H9 (cell line): Measurements from ENCODE around the gene DAPL1. TPM values are rescaled to one million over a fixed set of nuclear protein-coding genes. Genes with fewer than 3 reads are reported as not detected.

Experiments
- DNase-seq: peaks from one replicate; pipeline ENCODE4 v3.0.0-alpha.2; 2017
- H2AFZ ChIP-seq: one replicate; pipeline ENCODE4 v1.6.1; 2013; ENCODE audit warnings: mild to moderate bottlenecking, low read length, control low read depth, moderate library complexity
- H2AK5ac ChIP-seq: 2 replicates; pipeline ENCODE4 v1.6.1; 2013; ENCODE audit warnings: low read length, control low read depth, mixed read lengths; ENCODE audit not compliant: insufficient read length
- H2BK120ac ChIP-seq: one replicate; pipeline ENCODE4 v1.6.1; 2013; ENCODE audit warnings: low read depth, mild to moderate bottlenecking, low read length, control low read depth, inconsistent platforms; ENCODE audit not compliant: poor library complexity, severe bottlenecking
- H2BK12ac ChIP-seq: 2 replicates; pipeline ENCODE4 v1.6.1; 2013; ENCODE audit warnings: low read length, control low read depth, mixed read lengths, low read depth; ENCODE audit not compliant: insufficient read length
- H2BK15ac ChIP-seq: 2 replicates; pipeline ENCODE4 v1.6.1; 2013; ENCODE audit warnings: low read depth, low read length, control low read depth
- H2BK20ac ChIP-seq: one replicate; pipeline ENCODE4 v1.6.1; 2013; ENCODE audit warnings: low read depth, mild to moderate bottlenecking, low read length, control low read depth, inconsistent platforms; ENCODE audit not compliant: poor library complexity, severe bottlenecking
- H2BK5ac ChIP-seq: 2 replicates; pipeline ENCODE4 v1.6.1; 2013; ENCODE audit warnings: low read length, control low read depth, mixed read lengths; ENCODE audit not compliant: insufficient read length
- H3K14ac ChIP-seq: 2 replicates; pipeline ENCODE4 v1.6.1; 2013; ENCODE audit warnings: low read length, control low read depth; ENCODE audit not compliant: insufficient read depth
- H3K18ac ChIP-seq: 2 replicates; pipeline ENCODE4 v1.6.1; 2013; ENCODE audit warnings: low read depth, mild to moderate bottlenecking, mixed read lengths, low read length, control low read depth; ENCODE audit not compliant: insufficient read length
- H3K23ac ChIP-seq: 2 replicates; pipeline ENCODE4 v1.6.1; 2013; ENCODE audit warnings: low read length, control low read depth, mixed read lengths, low read depth; ENCODE audit not compliant: insufficient read length
- H3K23me2 ChIP-seq: 2 replicates; pipeline ENCODE4 v1.6.1; 2013; ENCODE audit warnings: low read depth, mild to moderate bottlenecking, mixed read lengths, low read length, control low read depth; ENCODE audit not compliant: insufficient read length, poor library complexity, severe bottlenecking
- H3K27ac ChIP-seq: 2 replicates; pipeline ENCODE4 v1.5.1; 2013; ENCODE audit warnings: low read length, control low read depth, mixed read lengths, low read depth; ENCODE audit not compliant: insufficient read length
- H3K27me3 ChIP-seq: 2 replicates; pipeline ENCODE4 v1.6.1; 2013; ENCODE audit warnings: low read length, control low read depth, inconsistent platforms; ENCODE audit not compliant: insufficient read depth
- H3K4ac ChIP-seq: 2 replicates; pipeline ENCODE4 v1.6.1; 2013; ENCODE audit warnings: low read depth, mild to moderate bottlenecking, control low read depth, inconsistent platforms, low read length, moderate library complexity
- H3K4me1 ChIP-seq: 2 replicates; pipeline ENCODE4 v1.6.1; 2013; ENCODE audit warnings: low read length, control low read depth, inconsistent platforms; ENCODE audit not compliant: insufficient read depth
- H3K4me2 ChIP-seq: 2 replicates; pipeline ENCODE4 v1.6.1; 2013; ENCODE audit warnings: low read length, control low read depth, mixed read lengths; ENCODE audit not compliant: insufficient read length, insufficient read depth
- H3K56ac ChIP-seq: 2 replicates; pipeline ENCODE4 v1.6.1; 2013; ENCODE audit warnings: low read depth, mild to moderate bottlenecking, mixed read lengths, low read length, control low read depth; ENCODE audit not compliant: insufficient read length
- H3K79me1 ChIP-seq: 2 replicates; pipeline ENCODE4 v1.6.1; 2013; ENCODE audit warnings: low read depth, mild to moderate bottlenecking, moderate library complexity, low read length, control low read depth, inconsistent platforms; ENCODE audit not compliant: insufficient read depth, poor library complexity, severe bottlenecking
- H3K79me2 ChIP-seq: 2 replicates; pipeline ENCODE4 v1.6.1; 2013; ENCODE audit warnings: low read length, control low read depth, inconsistent platforms; ENCODE audit not compliant: insufficient read depth
- H3K9ac ChIP-seq: 2 replicates; pipeline ENCODE4 v1.6.1; 2013; ENCODE audit warnings: low read length, control low read depth, mixed read lengths; ENCODE audit not compliant: insufficient read length; ENCODE audit errors: extremely low read depth
- H3K9me3 ChIP-seq: one replicate; pipeline ENCODE4 v1.6.1; 2013; ENCODE audit warnings: low read depth, low read length, inconsistent platforms; ENCODE audit not compliant: control insufficient read depth
- H3T11ph ChIP-seq: one replicate; pipeline ENCODE4 v1.6.1; 2013; ENCODE audit warnings: mild to moderate bottlenecking, low read length, control low read depth, inconsistent platforms
- H4K20me1 ChIP-seq: one replicate; pipeline ENCODE4 v1.6.1; 2013; ENCODE audit not compliant: control insufficient read depth, insufficient read length, insufficient read depth
- H4K5ac ChIP-seq: 2 replicates; pipeline ENCODE4 v1.6.1; 2013; ENCODE audit warnings: low read depth, mild to moderate bottlenecking, mixed read lengths, low read length, control low read depth; ENCODE audit not compliant: insufficient read length
- H4K8ac ChIP-seq: replicated peaks from 2 replicates; pipeline ENCODE4 v1.6.1; 2013; ENCODE audit warnings: low read length, control low read depth, mixed read lengths, low read depth; ENCODE audit not compliant: insufficient read length
- H4K91ac ChIP-seq: 2 replicates; pipeline ENCODE4 v1.6.1; 2013; ENCODE audit warnings: low read depth, mild to moderate bottlenecking, moderate library complexity, mixed read lengths, low read length, control low read depth; ENCODE audit not compliant: insufficient read length
- H3K27ac Mint-ChIP-seq, 3 experiments: 2 replicates in 2 of 3; 3 replicates in 1 of 3; pipeline ENCODE4 v1.8.0; 2020 to 2021; ENCODE audit warnings: mixed read lengths in 3 of 3, mild to moderate bottlenecking in 1 of 3, moderate library complexity in 1 of 3
- H3K27me3 Mint-ChIP-seq: 2 replicates; pipeline ENCODE4 v1.8.0; 2021; ENCODE audit warnings: low read depth, mild to moderate bottlenecking, moderate library complexity, mixed read lengths
- H3K36me3 Mint-ChIP-seq, 3 experiments: 2 replicates in 2 of 3; 3 replicates in 1 of 3; pipeline ENCODE4 v1.8.0; 2020 to 2021; ENCODE audit warnings: low read depth in 3 of 3, mixed read lengths in 3 of 3; ENCODE audit not compliant: insufficient read depth in 1 of 3
- H3K4me1 Mint-ChIP-seq, 2 experiments: 2 replicates each; pipeline ENCODE4 v1.8.0; 2020; ENCODE audit warnings: mixed read lengths in 2 of 2
- H3K4me3 Mint-ChIP-seq, 2 experiments: 2 replicates in 1 of 2; 3 replicates in 1 of 2; pipeline ENCODE4 v1.8.0; 2020 to 2021; ENCODE audit warnings: mild to moderate bottlenecking in 2 of 2, mixed read lengths in 2 of 2, moderate library complexity in 1 of 2
- H3K9me3 Mint-ChIP-seq, 2 experiments: 2 replicates in 1 of 2; 3 replicates in 1 of 2; pipeline ENCODE4 v1.8.0; 2020; ENCODE audit warnings: mild to moderate bottlenecking in 2 of 2, mixed read lengths in 2 of 2, moderate library complexity in 1 of 2
- WGBS: extraction: QIAGEN DNeasy Blood & Tissue Kit; methylation state at CpG from one replicate; pipeline ENCODE4 v1.1.7; 2013; ENCODE audit warnings: missing lambda C conversion rate, low lambda C conversion rate, mixed read lengths; ENCODE audit not compliant: insufficient read length; ENCODE audit errors: extremely low coverage; 5-methylcytosine and 5-hydroxymethylcytosine counted together
- total RNA-seq: library from RNA; stranded (reverse); gene quantifications from 2 replicates; pipeline ENCODE4 v1.2.1, GENCODE V29; 2021
- TF ChIP-seq, protein P1 (sequence below): fragments of 200-600 bp; sonication (generic); conservative IDR thresholded peaks from 3 replicates; pipeline ENCODE4 v1.8.0; 2021; ENCODE audit warnings: antibody characterized with exemption, mild to moderate bottlenecking

Gene DAPL1
- total RNA-seq, 1 experiment from 2014 or later, result not detected

DNA sequence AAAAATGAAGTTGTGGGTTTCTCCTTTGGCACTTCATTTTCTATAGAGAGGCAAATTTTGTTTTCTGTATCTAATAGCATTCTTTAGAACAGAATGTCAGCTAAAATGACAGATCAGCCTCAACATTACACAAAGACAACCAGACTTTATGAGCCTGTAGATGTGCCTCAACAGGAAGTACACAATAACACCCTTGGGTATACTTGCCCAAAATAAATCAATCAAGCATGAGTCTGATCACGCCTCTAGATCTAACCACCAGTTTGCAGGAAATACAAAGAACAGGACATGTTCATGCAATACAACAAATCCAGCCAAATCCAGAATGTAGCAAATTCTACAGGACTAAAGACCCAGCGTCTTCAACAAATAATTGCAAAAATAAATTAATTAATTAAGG is 11.2 kb upstream of the DAPL1 start:
- no peak overlapping the region for H2BK15ac ChIP-seq
- H2BK120ac ChIP-seq, result no peak overlapping the region
- Mint-ChIP-seq H3K36me3 (no peaks in the 10 kb centered on the region; a peak in 1 of 7 replicates), H3K4me1 (peaks cover 11 to 12% of the 10 kb centered on the region in 2 experiments), H3K27ac (no peak overlapping the region), H3K27me3 (no peaks in the 10 kb centered on the region; the same call in 1 of the 2 replicates), H3K9me3 (peaks cover 0 to 8% of the 10 kb centered on the region in 2 experiments; a peak in 2 of 5 replicates), H3K4me3 (no peak overlapping the region)
- H3K27ac ChIP-seq, result no peak overlapping the region
- no peak overlapping the region for H3T11ph ChIP-seq
- H3K79me2 ChIP-seq, result no peaks in the 10 kb centered on the region
- peaks cover 6% of the 10 kb centered on the region for H3K4me1 ChIP-seq
- H2BK5ac ChIP-seq, result no peak overlapping the region
- no peaks in the 10 kb centered on the region for H3K79me1 ChIP-seq
- H3K4me2 ChIP-seq, result no peak overlapping the region
- H3K4ac ChIP-seq, result no peak overlapping the region
- H3K18ac ChIP-seq, result no peak overlapping the region
- H4K8ac ChIP-seq, result no peak overlapping the region
- no peak overlapping the region for H2BK20ac ChIP-seq
- no peak overlapping the region for H2AFZ ChIP-seq
- H4K5ac ChIP-seq, result no peak overlapping the region
- no peaks in the 10 kb centered on the region for H3K9me3 ChIP-seq
- no peak overlapping the region for H2BK12ac ChIP-seq
- no peak overlapping the region for H3K9ac ChIP-seq
- no peak overlapping the region for H2AK5ac ChIP-seq
- TF ChIP-seq, protein P1, sequence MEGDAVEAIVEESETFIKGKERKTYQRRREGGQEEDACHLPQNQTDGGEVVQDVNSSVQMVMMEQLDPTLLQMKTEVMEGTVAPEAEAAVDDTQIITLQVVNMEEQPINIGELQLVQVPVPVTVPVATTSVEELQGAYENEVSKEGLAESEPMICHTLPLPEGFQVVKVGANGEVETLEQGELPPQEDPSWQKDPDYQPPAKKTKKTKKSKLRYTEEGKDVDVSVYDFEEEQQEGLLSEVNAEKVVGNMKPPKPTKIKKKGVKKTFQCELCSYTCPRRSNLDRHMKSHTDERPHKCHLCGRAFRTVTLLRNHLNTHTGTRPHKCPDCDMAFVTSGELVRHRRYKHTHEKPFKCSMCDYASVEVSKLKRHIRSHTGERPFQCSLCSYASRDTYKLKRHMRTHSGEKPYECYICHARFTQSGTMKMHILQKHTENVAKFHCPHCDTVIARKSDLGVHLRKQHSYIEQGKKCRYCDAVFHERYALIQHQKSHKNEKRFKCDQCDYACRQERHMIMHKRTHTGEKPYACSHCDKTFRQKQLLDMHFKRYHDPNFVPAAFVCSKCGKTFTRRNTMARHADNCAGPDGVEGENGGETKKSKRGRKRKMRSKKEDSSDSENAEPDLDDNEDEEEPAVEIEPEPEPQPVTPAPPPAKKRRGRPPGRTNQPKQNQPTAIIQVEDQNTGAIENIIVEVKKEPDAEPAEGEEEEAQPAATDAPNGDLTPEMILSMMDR, result no peak
- no peaks in the 10 kb centered on the region for H3K27me3 ChIP-seq
- no peaks in the 10 kb centered on the region for H4K20me1 ChIP-seq
- H3K23me2 ChIP-seq, result no peaks in the 10 kb centered on the region
- H4K91ac ChIP-seq, result no peak overlapping the region
- WGBS, result no CpG with 5 or more reads among the region's 2 CpGs
- no peak overlapping the region for H3K56ac ChIP-seq
- no peak overlapping the region for H3K14ac ChIP-seq
- no peak overlapping the region for H3K23ac ChIP-seq
- no peak for DNase-seq
